NCI-H2107 treated with DMSO at 0.1 percent for 48 hours (cell line): ENCODE results near the gene ARHGDIB.
A peak's percentile ranks its signal among the peaks of the same experiment; 100 is the strongest.

Source experiments
- DNase-seq: peaks from one replicate; lab custom pipeline; 2025; ENCODE audit not compliant: unreplicated experiment; lab: John Stamatoyannopoulos, UW

ARHGDIB gene

GRCh38 chr12:14956905-14957304 is 4.5 kb downstream of the ARHGDIB start:
- no peak for DNase-seq

GRCh38 chr12:14956024-14956891 is 5.1 kb downstream of the ARHGDIB start:
- DNase-seq: no peak

- DNase-seq: peak; percentile 63
Observed at GRCh38 chr12:14954269-14954668, 7.1 kb downstream of the ARHGDIB start.

GRCh38 chr12:14953752-14954151 is 7.6 kb downstream of the ARHGDIB start:
- no peak for DNase-seq

- DNase-seq: no peak
Observed at GRCh38 chr12:14952299-14952921, 9.0 kb downstream of the ARHGDIB start.

- no peak for DNase-seq
Observed at GRCh38 chr12:14951851-14952250, 9.6 kb downstream of the ARHGDIB start.

GRCh38 chr12:14950982-14951746 is 10.2 kb downstream of the ARHGDIB start:
- no peak for DNase-seq

GRCh38 chr12:14950421-14950820 is 11.0 kb downstream of the ARHGDIB start:
- DNase-seq: no peak

- no peak for DNase-seq
Observed at GRCh38 chr12:14949631-14950030, 11.8 kb downstream of the ARHGDIB start.

- no peak for DNase-seq
Observed at GRCh38 chr12:14948672-14949071, 12.7 kb downstream of the ARHGDIB start.

- DNase-seq: no peak
Observed at GRCh38 chr12:14946861-14947260, 14.5 kb downstream of the ARHGDIB start.

GRCh38 chr12:14946162-14946561 is 15.2 kb downstream of the ARHGDIB start:
- no peak for DNase-seq

GRCh38 chr12:14942196-14942931 is 19.0 kb downstream of the ARHGDIB start:
- DNase-seq: no peak

GRCh38 chr12:14941369-14941768 is 20.0 kb downstream of the ARHGDIB start:
- DNase-seq: no peak

GRCh38 chr12:14938301-14938700 is 23.1 kb downstream of the ARHGDIB start, which contains the start of gene ERP27:
Gene ERP27 (minus strand): TSS chr12:14938537. CDS start chr12:14938508, 29 bp downstream.
- DNase-seq: no peak

- no peak for DNase-seq
Observed at GRCh38 chr12:14937689-14938088, 23.7 kb downstream of the ARHGDIB start.

GRCh38 chr12:14937014-14937413 is 24.4 kb downstream of the ARHGDIB start:
- no peak for DNase-seq

GRCh38 chr12:14936224-14936861 is 25.1 kb downstream of the ARHGDIB start:
- DNase-seq: no peak

- DNase-seq: no peak
Observed at GRCh38 chr12:14935031-14935430, 26.4 kb downstream of the ARHGDIB start.

- no peak for DNase-seq
Observed at GRCh38 chr12:14934511-14934910, 26.9 kb downstream of the ARHGDIB start.
